Skeletal muscle cell (primary cell): Measurements from ENCODE around the gene DDX60.
"Not testable (repeated sequence)": the region's sequence is repeated elsewhere in the genome, so short reads cannot be mapped to it uniquely, and the experiment has no call there.

Source experiments
- DNase-seq: peaks from one replicate; pipeline ENCODE4 v3.0.0-alpha.2; 2010; ENCODE audit warnings: low read depth
- H3K4me3 ChIP-seq: 2 replicates; pipeline ENCODE4 v1.5.1; 2011; ENCODE audit warnings: low read depth, mild to moderate bottlenecking, control low read depth, low read length, moderate library complexity

Gene DDX60, protein sequence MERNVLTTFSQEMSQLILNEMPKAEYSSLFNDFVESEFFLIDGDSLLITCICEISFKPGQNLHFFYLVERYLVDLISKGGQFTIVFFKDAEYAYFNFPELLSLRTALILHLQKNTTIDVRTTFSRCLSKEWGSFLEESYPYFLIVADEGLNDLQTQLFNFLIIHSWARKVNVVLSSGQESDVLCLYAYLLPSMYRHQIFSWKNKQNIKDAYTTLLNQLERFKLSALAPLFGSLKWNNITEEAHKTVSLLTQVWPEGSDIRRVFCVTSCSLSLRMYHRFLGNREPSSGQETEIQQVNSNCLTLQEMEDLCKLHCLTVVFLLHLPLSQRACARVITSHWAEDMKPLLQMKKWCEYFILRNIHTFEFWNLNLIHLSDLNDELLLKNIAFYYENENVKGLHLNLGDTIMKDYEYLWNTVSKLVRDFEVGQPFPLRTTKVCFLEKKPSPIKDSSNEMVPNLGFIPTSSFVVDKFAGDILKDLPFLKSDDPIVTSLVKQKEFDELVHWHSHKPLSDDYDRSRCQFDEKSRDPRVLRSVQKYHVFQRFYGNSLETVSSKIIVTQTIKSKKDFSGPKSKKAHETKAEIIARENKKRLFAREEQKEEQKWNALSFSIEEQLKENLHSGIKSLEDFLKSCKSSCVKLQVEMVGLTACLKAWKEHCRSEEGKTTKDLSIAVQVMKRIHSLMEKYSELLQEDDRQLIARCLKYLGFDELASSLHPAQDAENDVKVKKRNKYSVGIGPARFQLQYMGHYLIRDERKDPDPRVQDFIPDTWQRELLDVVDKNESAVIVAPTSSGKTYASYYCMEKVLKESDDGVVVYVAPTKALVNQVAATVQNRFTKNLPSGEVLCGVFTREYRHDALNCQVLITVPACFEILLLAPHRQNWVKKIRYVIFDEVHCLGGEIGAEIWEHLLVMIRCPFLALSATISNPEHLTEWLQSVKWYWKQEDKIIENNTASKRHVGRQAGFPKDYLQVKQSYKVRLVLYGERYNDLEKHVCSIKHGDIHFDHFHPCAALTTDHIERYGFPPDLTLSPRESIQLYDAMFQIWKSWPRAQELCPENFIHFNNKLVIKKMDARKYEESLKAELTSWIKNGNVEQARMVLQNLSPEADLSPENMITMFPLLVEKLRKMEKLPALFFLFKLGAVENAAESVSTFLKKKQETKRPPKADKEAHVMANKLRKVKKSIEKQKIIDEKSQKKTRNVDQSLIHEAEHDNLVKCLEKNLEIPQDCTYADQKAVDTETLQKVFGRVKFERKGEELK (N-terminal part only)

DNA sequence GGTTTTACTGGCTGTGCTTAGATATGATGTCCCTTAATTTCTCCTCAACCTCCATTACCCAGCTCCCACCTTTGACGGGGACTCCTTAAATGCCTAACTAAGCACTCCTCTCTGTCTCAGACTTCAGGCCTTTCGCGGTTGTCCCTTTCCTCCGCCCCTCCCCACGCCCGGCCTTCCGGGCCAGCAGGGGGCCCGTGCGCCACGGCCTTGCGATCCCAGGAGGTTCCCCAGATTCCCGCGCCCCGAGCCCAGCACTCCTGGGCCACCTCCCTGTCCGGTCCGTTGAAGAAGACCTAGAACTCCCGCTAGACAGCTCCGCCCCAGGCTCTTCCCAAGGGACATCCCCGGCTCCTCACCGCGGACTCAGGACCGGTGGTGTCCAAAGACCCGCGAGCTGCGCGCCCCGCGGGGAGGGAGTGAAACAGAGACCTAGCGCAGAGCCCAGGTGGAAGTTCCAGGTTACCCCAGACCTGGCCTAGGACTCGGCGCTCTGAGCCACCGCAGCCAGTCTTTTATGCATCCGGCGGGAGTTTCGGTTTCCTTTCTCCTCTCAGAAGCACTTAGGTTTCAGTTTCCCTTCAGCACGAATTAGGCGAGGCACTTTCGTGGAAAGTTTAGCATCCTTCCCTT is at the start of gene DDX60:
Gene DDX60, minus strand, starts transcription at position 487 of the 630 bp plus-strand sequence. CDS start 7,493 bp downstream, outside the sequence.
- H3K4me3 ChIP-seq, result peak within 1 kb of the TSS; percentile 93
- no peak for DNase-seq

- no peak for DNase-seq
- no peak overlapping the region for H3K4me3 ChIP-seq
Observed at GRCh38 chr4:168367065-168367464, 48.5 kb upstream of the DDX60 start.

DNA sequence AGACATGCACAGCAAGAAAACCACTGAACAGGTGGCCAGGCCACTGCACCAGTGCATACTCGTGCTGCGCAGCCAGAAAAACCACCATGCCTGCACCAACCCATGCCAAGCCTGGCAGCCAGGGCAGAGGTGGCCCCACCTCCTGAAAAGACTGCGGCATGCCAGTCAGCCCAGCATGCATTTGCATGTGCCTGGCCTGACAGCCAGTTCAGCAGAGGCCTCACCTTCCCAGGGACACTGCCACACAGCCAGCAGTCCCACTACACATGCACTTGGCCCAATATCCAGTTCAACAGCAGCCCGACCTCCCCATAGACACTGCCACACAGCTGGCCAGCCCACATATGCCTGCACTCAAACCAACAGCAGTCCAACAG is 43.5 kb upstream of the DDX60 start:
- no peak overlapping the region for H3K4me3 ChIP-seq
- DNase-seq, result no peak

DNA sequence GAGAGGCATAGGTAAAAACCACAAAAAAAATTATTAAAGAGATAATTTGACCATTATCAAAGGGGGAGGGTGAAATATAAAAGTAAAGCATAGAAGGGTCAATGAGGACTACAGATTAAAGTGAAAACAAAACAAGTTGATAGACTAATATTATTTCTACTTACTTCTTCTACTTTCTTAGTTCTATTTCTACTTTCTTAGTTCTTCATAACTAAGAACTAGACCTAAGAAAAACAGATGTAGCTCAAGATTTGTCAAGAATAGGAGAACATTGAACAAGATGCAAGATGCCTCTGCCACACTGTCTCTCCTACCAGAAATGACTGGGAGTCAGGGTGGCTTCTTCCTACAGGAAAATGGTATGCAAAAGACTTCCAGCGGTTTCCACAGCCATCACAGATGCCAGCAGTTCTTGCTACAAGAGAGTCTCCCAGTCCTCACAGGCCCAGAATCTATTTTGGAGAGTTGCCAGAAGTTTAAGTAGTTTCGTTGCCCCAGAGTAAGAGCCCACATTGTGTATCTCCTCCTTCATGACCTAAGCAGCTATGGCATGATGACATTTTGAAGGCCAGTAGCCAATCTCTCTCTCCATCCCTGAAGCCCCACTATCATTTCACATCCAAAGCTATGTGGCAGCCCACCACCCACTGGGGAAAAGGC is 42.9 kb upstream of the DDX60 start:
- no peak overlapping the region for H3K4me3 ChIP-seq
- no peak for DNase-seq

DNA sequence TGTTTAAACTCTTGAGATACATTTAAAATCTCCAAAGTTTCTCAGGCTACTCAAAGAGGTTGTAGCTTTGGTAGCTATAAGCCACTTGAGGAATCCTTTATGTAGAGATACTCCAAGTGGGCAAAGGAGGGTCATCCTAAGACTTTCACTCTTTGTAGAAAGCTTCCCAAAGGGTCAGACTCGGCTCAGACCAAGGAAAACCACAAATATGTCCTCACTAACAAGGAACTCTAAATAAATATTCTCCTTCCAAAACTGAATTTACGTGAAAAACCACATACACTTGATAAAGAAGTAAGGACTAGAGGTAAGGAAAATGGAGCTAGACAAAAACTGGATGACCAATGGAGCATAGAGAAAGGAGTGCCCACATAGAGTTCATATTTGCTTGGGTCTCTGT is 41.7 kb upstream of the DDX60 start:
- DNase-seq, result no peak
- H3K4me3 ChIP-seq, result no peak overlapping the region

DNA sequence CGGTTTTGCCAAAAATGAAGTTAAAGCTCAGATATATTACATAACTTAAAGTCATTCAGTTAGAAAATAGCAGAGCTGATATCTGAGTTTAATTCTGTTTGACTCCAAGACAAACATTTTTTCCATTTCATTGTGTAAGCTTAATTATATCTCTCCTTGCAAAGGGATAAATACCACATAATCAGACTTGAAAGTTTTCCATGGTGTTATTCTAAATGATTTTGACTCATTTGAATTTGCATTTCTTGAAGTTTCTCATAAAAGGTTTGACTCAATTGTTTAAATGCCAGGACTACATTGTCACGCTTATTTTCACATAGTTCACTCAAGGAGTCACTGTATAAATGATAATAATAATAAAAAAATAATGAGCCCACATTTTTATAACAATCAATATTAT is 39.4 kb upstream of the DDX60 start:
- DNase-seq, result no peak

DNA sequence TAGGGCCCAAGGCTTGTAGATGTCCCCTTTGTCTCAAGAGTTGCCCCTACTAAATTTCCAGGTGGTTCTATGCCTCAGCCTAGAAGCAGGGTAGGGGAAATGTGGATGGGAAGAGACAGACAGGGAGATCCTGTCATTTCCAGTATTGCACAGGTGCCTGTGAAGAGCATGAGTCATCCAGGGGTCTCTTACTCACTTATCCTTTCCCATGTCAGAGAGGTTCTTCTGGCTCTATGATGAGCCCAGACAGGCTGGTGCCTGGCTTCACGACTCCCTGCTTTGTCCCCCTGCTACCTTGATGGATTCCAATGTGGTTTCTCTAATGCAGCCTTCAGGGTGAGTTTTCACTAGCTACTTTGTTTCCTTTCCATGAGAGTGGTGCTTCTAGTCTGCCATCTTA is 35.2 kb upstream of the DDX60 start:
- no peak for DNase-seq
- H3K4me3 ChIP-seq, result no peak overlapping the region

More for the DNA sequence above, 39.4 kb upstream of the DDX60 start:
- H3K4me3 ChIP-seq, result no peak overlapping the region

DNA sequence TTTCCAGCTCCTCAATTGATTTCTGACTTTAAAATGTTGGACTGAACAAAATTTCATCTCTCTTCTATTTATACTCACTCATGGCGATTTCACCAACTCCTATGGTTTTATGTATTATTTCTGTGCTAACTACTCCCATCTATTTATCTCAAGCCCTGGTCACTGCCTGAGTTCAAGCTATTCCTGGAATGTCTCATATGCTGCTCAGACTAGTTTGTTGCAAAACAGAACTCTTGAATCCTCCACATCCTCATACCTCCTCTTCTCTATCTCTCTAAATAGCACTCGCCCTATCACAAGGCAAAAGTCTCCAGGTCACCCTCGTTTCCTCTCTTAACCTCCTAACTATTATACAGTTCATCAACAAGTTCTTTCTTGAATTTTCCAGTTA is 19.0 kb upstream of the DDX60 start:
- DNase-seq, result no peak
- no peak overlapping the region for H3K4me3 ChIP-seq

- no peak for DNase-seq
- no peak overlapping the region for H3K4me3 ChIP-seq
Observed at GRCh38 chr4:168336837-168337549, 18.4 kb upstream of the DDX60 start.

GRCh38 chr4:168335621-168336020 is 17.1 kb upstream of the DDX60 start:
- peak; percentile 21 for DNase-seq
- H3K4me3 ChIP-seq, result no peak overlapping the region

DNA sequence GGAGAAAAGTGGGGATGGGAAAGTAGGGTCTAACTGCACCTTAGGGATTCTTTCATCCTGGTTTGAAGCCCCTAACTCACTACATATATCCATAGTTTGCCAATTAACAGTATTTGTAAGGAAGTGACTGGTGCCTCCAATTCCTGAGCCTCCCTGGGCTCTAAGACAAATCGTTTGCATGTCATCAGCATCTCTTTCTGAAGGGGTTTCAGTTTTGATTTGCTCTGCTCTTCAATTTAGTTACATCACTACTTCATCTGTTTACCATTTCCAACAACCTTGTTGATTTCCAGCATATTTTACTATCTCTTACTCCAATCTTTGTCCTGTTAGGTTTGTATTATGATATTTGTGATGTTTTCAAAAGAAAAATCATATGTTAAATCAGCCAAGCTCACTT is 15.5 kb upstream of the DDX60 start:
- no peak for DNase-seq
- no peak overlapping the region for H3K4me3 ChIP-seq

GRCh38 chr4:168330575-168330974 is 12.0 kb upstream of the DDX60 start:
- not testable (repeated sequence) for H3K4me3 ChIP-seq, DNase-seq

- H3K4me3 ChIP-seq, result no peak overlapping the region
- no peak for DNase-seq
Observed at GRCh38 chr4:168325591-168325990, 7.0 kb upstream of the DDX60 start.

- no peak for DNase-seq
- H3K4me3 ChIP-seq, result no peak overlapping the region
Observed at GRCh38 chr4:168321006-168321405, 2.5 kb upstream of the DDX60 start.

DNA sequence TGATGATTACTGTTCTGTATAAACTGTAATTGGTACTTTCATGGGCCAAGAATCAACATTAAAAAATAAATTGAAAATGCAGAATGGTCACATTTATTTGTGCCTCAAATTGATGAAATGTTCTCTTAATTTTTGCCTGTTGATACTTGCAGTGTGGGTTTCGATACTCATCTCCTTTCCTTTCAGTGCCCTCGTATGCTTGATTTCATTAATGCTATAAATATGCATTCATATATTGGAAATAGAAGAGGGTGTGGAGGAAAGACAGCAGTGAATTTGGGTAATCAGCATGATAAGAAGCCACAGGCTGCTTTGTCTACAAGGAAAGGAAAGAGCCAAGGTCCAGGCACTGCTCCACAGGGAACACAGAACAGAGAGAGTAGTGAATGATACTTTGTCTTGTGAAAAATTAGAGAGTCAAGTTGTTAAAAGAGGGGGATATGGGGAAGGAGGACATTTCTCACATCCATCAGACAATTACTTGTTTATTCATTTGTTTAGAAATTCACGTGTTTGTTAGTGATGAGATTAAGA is 1.0 kb upstream of the DDX60 start:
- no peak overlapping the region for H3K4me3 ChIP-seq
- DNase-seq, result no peak

DNA sequence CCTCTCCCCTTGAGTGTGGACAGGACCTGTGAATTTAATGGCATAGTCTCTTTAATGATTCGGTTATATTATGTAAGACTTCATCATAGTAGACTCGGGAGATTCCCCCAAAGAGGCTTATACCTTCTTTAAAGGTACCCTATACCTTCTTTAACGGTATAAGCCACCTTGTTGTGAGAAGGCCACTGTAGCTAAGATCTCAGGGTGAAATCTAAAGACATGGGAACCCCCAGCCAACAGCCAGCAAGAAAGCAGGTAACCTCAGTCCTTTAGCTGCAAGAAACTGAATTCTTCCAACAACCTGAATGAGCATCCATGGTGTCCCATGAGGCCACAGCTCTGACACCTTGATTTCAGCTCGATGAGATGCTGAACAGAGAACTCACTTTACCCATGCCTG is 931 bp downstream of the DDX60 start:
- no peak for DNase-seq

GRCh38 chr4:168309781-168310180 is 8.8 kb downstream of the DDX60 start:
- no peak for DNase-seq
- H3K4me3 ChIP-seq, result no peak overlapping the region

More for the DNA sequence above, 931 bp downstream of the DDX60 start:
- H3K4me3 ChIP-seq, result peak overlapping the region; percentile 93

DNA sequence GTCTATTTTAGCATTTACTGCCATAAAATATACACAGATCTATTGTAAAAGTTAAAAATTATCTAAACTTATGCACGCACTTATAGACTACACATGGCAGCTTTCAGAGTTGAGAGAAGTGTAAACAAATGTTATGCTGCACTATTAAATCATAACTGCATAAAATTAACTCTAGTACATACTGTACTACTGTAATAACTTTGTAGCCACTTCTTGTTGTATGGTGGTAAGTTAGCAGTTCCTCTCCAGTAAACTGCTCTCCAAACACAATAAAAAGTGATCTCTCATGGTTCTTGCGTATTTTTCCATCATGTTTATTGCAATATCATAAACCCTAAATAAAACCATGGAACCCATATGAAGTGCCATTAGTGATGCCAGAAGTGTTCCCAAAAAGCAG is 9.6 kb downstream of the DDX60 start:
- H3K4me3 ChIP-seq, result no peak overlapping the region
- DNase-seq, result no peak
